Suprapubic skin (tissue), 4 donors: Measurements from ENCODE around the gene ATP2A1. TPM values are rescaled to one million over a fixed set of nuclear protein-coding genes. Genes with fewer than 3 reads are reported as not detected.

Source experiments
- DNase-seq, 2 donors: peaks; one replicate each; pipeline ENCODE4 v3.0.0-alpha.2; 2019; ENCODE audit warnings: low spot score in 2 of 2
- H3K27ac ChIP-seq: fragments of 200-600 bp; sonication (generic); one replicate; pipeline ENCODE4 v1.5.1; 2019
- H3K27me3 ChIP-seq: fragments of 200-600 bp; sonication (generic); one replicate; pipeline ENCODE4 v1.5.1; 2019
- H3K36me3 ChIP-seq: fragments of 200-600 bp; sonication (generic); one replicate; pipeline ENCODE4 v1.5.1; 2019
- H3K4me1 ChIP-seq: fragments of 200-600 bp; sonication (generic); one replicate; pipeline ENCODE4 v1.5.1; 2019
- H3K4me3 ChIP-seq: fragments of 200-600 bp; sonication (generic); one replicate; pipeline ENCODE4 v1.5.1; 2019; ENCODE audit warnings: mild to moderate bottlenecking
- H3K9me3 ChIP-seq: fragments of 200-600 bp; sonication (generic); one replicate; pipeline ENCODE4 v1.5.1; 2019
- EP300 ChIP-seq: sonication (generic); formaldehyde crosslinking; IDR thresholded peaks from one replicate; pipeline ENCODE4 v1.6.1; 2017; ENCODE audit warnings: antibody characterized with exemption
- POLR2A ChIP-seq, 2 donors: fragments of 450-650 bp; IDR thresholded peaks; one replicate each; pipeline ENCODE4 v1.6.1; 2017; ENCODE audit warnings: antibody characterized with exemption in 2 of 2, mild to moderate bottlenecking in 2 of 2, moderate library complexity in 2 of 2
- POLR2AphosphoS5 ChIP-seq, 3 donors: sonication (generic); formaldehyde crosslinking; IDR thresholded peaks; one replicate each; pipeline ENCODE4 v1.6.1; 2017; ENCODE audit warnings: antibody characterized with exemption in 3 of 3
- WGBS: methylation state at CpG from one replicate; pipeline ENCODE4 v1.1.5; 2018; 5-methylcytosine and 5-hydroxymethylcytosine counted together
- total RNA-seq, 4 donors: library from RNA; depleted of rRNA; stranded (reverse); fragments of >200 nt; gene quantifications; one replicate each; pipeline ENCODE4 v1.1.0, GENCODE V29; 2016
- TF ChIP-seq, protein P1 (sequence below), 2 donors: fragments of 200-600 bp in 1 of 2; fragments of 450-650 bp in 1 of 2; sonication (generic) in 1 of 2; IDR thresholded peaks; one replicate each; pipeline ENCODE4 v1.5.1; 2016 to 2019; ENCODE audit warnings: antibody characterized with exemption in 2 of 2, mild to moderate bottlenecking in 1 of 2, moderate library complexity in 1 of 2

Gene ATP2A1
- total RNA-seq, 4 donors from 2014 or later: 0.34 to 0.72 TPM; not detected in 2

- Histone ChIP-seq H3K27me3 (no peaks in the 10 kb centered on the region), H3K4me1 (no peaks in the 10 kb centered on the region), H3K36me3 (peaks cover 7% of the 10 kb centered on the region), H3K9me3 (no peaks in the 10 kb centered on the region), H3K4me3 (no peak overlapping the region), H3K27ac (no peak overlapping the region)
- WGBS: 80% methylated on average over 4 of the region's 4 CpGs
- TF ChIP-seq, protein P1, sequence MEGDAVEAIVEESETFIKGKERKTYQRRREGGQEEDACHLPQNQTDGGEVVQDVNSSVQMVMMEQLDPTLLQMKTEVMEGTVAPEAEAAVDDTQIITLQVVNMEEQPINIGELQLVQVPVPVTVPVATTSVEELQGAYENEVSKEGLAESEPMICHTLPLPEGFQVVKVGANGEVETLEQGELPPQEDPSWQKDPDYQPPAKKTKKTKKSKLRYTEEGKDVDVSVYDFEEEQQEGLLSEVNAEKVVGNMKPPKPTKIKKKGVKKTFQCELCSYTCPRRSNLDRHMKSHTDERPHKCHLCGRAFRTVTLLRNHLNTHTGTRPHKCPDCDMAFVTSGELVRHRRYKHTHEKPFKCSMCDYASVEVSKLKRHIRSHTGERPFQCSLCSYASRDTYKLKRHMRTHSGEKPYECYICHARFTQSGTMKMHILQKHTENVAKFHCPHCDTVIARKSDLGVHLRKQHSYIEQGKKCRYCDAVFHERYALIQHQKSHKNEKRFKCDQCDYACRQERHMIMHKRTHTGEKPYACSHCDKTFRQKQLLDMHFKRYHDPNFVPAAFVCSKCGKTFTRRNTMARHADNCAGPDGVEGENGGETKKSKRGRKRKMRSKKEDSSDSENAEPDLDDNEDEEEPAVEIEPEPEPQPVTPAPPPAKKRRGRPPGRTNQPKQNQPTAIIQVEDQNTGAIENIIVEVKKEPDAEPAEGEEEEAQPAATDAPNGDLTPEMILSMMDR (IDR thresholded peaks at IDR 0.05): no peak
- no peak for TF ChIP-seq EP300
- DNase-seq: no peak
Observed at GRCh38 chr16:28898942-28899341, 20.7 kb downstream of the ATP2A1 start.

DNA sequence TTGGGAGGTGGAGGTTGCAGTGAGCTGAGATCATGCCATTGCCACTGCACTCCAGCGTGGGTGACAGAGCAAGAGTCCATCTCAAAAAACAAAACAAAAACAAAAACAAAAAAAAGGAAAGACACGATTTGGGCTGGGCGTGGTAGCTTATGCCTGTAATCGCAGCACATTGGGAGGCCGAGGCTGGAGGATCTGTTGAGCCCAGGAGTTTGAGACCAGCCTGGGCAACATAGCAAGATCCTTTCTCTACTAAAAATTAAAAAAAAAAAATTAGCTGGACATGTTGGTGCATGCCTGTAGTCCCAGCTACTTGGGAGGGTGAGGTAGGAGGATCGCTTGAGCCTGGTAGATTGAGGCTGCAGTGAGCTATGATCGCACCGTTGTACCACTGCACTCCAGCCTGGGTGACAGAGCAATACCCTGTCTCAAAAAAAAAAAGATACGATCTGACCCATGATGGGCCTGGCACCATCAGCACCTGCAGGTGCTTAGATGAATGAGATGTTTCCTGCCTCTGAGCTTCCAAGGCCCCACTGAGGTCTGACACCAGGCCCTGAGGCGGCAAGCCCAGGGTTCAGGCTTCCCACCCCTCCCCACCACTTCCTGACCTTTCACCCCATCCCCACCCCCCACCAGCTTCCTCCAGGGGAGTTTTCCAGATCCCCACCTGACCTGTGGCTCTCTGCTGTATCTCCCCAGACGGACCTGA, 21.7 kb downstream of the ATP2A1 start:
- Histone ChIP-seq H3K4me3 (no peak overlapping the region), H3K4me1 (no peaks in the 10 kb centered on the region), H3K27me3 (no peaks in the 10 kb centered on the region), H3K9me3 (no peaks in the 10 kb centered on the region), H3K27ac (no peak overlapping the region), H3K36me3 (peaks cover 17% of the 10 kb centered on the region)
- DNase-seq: no peak
- WGBS: 91% methylated on average over 9 of the region's 11 CpGs
- TF ChIP-seq POLR2A (IDR thresholded peaks at IDR 0.05): no peak
- no peak for TF ChIP-seq POLR2AphosphoS5 (IDR thresholded peaks at IDR 0.05)
- no peak for TF ChIP-seq EP300
- TF ChIP-seq, protein P1 (IDR thresholded peaks at IDR 0.05): no peak

GRCh38 chr16:28900601-28901000, 22.3 kb downstream of the ATP2A1 start:
- WGBS: 92% methylated on average over 23 of the region's 25 CpGs
- TF ChIP-seq, protein P1 (IDR thresholded peaks at IDR 0.05): no peak
- TF ChIP-seq EP300: no peak
- TF ChIP-seq POLR2AphosphoS5 (IDR thresholded peaks at IDR 0.05): no peak
- no peak for TF ChIP-seq POLR2A (IDR thresholded peaks at IDR 0.05)
- Histone ChIP-seq H3K27me3 (no peaks in the 10 kb centered on the region), H3K9me3 (no peaks in the 10 kb centered on the region), H3K4me3 (no peak overlapping the region), H3K27ac (no peak overlapping the region), H3K36me3 (peaks cover 22% of the 10 kb centered on the region), H3K4me1 (no peaks in the 10 kb centered on the region)
- no peak for DNase-seq

DNA sequence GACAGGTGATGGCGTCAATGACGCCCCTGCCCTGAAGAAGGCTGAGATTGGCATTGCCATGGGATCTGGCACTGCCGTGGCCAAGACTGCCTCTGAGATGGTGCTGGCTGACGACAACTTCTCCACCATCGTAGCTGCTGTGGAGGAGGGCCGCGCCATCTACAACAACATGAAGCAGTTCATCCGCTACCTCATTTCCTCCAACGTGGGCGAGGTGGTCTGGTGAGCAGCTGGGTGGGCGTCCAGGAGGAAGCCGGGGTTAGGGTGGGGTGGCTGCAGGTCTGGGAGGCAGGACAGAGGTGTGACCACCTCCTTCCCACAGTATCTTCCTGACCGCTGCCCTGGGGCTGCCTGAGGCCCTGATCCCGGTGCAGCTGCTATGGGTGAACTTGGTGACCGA, 23.6 kb downstream of the ATP2A1 start:
- Histone ChIP-seq H3K4me3 (no peak overlapping the region), H3K9me3 (no peaks in the 10 kb centered on the region), H3K36me3 (peaks cover 35% of the 10 kb centered on the region), H3K4me1 (no peaks in the 10 kb centered on the region), H3K27ac (no peak overlapping the region), H3K27me3 (no peaks in the 10 kb centered on the region)
- TF ChIP-seq POLR2AphosphoS5 (IDR thresholded peaks at IDR 0.05) (no peak), POLR2A (IDR thresholded peaks at IDR 0.05) (no peak), EP300 (no peak)
- TF ChIP-seq, protein P1 (IDR thresholded peaks at IDR 0.05): no peak
- DNase-seq: no peak
- WGBS: 90% methylated on average over 15 of the region's 15 CpGs

DNA sequence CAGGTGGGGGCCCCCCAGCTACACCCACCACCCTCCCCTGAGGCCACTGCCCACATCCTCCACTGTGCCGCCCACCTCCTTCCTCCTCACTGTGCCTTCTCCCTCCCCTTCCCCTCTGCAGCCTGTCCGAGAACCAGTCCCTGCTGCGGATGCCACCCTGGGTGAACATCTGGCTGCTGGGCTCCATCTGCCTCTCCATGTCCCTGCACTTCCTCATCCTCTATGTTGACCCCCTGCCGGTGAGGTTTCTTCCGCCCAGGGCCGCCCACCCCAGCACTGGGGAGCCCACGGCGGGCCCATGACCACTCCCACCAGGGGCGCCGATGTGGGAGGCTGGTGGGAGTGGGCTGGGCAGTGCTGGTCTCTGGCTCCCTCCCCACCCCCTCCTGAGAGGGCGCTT, 24.6 kb downstream of the ATP2A1 start:
- no peak overlapping the region for H3K27ac ChIP-seq
- no peak for DNase-seq
- WGBS: 63% methylated on average over 10 of the region's 11 CpGs
- peaks cover 43% of the 10 kb centered on the region for H3K36me3 ChIP-seq
- TF ChIP-seq EP300 (no peak), POLR2AphosphoS5 (IDR thresholded peaks at IDR 0.05) (no peak), POLR2A (IDR thresholded peaks at IDR 0.05) (no peak)
- TF ChIP-seq, protein P1 (IDR thresholded peaks at IDR 0.05): no peak
- H3K27me3 ChIP-seq: no peaks in the 10 kb centered on the region
- H3K9me3 ChIP-seq: no peaks in the 10 kb centered on the region
- H3K4me1 ChIP-seq: no peaks in the 10 kb centered on the region
- no peak overlapping the region for H3K4me3 ChIP-seq
